Fibroblast of villous mesenchyme (primary cell): ENCODE measurements around the gene GXYLT2. TPM values are rescaled to one million over a fixed set of nuclear protein-coding genes. Genes with fewer than 3 reads are reported as not detected.
A peak's percentile ranks its signal among the peaks of the same experiment; 100 is the strongest.

Source experiments
- DNase-seq: peaks from one replicate; pipeline ENCODE4 v3.0.0-alpha.2; 2010; ENCODE audit warnings: low read depth
- H3K4me3 ChIP-seq: 2 replicates; pipeline ENCODE4 v1.5.1; 2011; ENCODE audit warnings: low read depth, mild to moderate bottlenecking, low read length
- CTCF ChIP-seq: IDR thresholded peaks from 2 replicates; pipeline ENCODE4 v1.5.1; 2012; ENCODE audit warnings: low read depth, mild to moderate bottlenecking, low read length; ENCODE audit not compliant: insufficient read depth
- total RNA-seq: library from RNA; depleted of rRNA; stranded (reverse); fragments of >200 nt; gene quantifications from 2 replicates; pipeline ENCODE4 v1.2.3, GENCODE V29; 2012

The GXYLT2 gene
- total RNA-seq, 1 donor = 18.1 TPM

- no peak for TF ChIP-seq CTCF
These were observed 14.0 kb downstream of the GXYLT2 start for GRCh38 chr3:72901840-72902239.

GRCh38 chr3:72903004-72903403 is 15.2 kb downstream of the GXYLT2 start:
- no peak overlapping the region for H3K4me3 ChIP-seq
- DNase-seq = peak; percentile 89
- TF ChIP-seq CTCF = no peak

More at GRCh38 chr3:72901840-72902239, 14.0 kb downstream of the GXYLT2 start:
- no peak overlapping the region for H3K4me3 ChIP-seq
- DNase-seq = no peak

GRCh38 chr3:72904163-72904562 is 16.3 kb downstream of the GXYLT2 start:
- no peak for DNase-seq
- TF ChIP-seq CTCF = no peak
- H3K4me3 ChIP-seq = no peak overlapping the region

- no peak overlapping the region for H3K4me3 ChIP-seq
- no peak for TF ChIP-seq CTCF
- no peak for DNase-seq
These were observed 18.3 kb downstream of the GXYLT2 start for GRCh38 chr3:72906154-72906553.

GRCh38 chr3:72907131-72907711 is 19.4 kb downstream of the GXYLT2 start:
- H3K4me3 ChIP-seq = no peak overlapping the region
- TF ChIP-seq CTCF = no peak
- peak; percentile 59 for DNase-seq

GRCh38 chr3:72907731-72908620 is 20.1 kb downstream of the GXYLT2 start:
- H3K4me3 ChIP-seq = no peak overlapping the region
- no peak for TF ChIP-seq CTCF
- peak; percentile 81 for DNase-seq
